Fibroblast of upper back skin (primary cell): Measurements from ENCODE around the gene TRIM5.
A peak's percentile ranks its signal among the peaks of the same experiment; 100 is the strongest.
"Not testable (repeated sequence)": the region's sequence is repeated elsewhere in the genome, so short reads cannot be mapped to it uniquely, and the experiment has no call there.

Experiments used
- DNase-seq: peaks from one replicate; pipeline ENCODE4 v3.0.0-alpha.2; 2013

Gene TRIM5

DNA sequence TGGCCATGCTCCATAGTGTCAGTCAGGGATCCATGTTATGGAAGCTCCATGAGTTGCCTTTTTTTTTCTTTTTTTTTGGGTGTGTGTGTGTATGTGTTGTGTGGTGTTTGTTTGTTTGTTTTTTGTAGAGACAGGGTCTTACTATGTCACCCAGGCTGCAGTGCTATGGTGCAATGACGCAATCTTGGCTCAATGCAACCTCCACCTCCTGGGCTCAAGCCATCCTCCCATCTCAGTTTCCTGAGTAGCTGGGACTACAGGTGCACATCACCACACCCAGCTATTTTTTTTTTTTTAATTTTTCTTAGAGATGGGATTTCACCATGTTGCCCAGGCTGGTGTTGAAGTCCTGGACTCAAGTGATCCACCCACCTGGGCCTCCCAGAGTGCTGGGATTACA is 3.6 kb upstream of the TRIM5 start:
- no peak for DNase-seq

DNA sequence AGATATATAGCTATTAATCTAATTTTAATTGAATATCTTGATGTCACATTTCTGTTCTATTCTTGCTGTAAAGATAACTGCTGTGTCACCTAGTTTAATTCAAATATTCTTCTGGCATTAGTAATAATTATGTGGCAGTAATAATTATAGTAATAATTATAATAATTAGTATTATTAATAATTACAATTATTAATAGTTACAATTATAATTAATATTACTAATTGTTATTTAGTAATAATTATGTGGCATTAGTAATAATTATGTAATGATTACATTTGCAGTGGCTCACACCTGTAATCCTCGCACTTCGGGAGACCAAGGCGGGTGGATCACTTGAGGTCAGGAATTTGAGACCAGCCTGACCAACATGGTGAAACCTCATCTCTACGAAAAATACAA is 1.6 kb upstream of the TRIM5 start:
- no peak for DNase-seq

DNA sequence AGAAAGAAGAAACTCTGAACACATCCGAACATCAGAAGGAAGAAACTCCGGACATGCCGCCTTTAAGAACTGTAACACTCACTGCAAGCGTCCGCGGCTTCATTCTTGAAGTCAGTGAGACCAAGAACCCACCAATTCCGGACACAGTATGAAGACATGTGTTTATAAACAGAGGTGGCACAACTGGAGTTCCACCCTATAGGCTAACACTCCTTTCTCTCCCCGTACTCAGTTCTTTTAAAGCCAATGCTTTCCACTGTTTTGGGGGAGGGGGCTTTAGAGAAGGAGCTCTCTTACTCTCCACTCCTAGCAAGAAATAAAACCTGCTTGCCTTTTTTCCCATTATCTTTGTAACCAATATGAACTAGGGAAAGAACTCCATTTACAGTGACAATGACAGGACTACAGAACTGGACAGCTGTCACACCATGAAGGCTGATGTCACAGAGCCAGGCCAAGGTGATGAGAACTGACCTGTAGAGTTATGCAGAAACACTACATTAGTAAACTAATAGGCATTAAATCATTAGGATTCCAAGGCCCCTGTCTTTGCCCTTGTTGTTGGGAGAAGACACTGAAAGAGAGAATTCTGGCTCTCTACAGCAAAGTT is 733 bp downstream of the TRIM5 start:
- peak; percentile 1 for DNase-seq

DNA sequence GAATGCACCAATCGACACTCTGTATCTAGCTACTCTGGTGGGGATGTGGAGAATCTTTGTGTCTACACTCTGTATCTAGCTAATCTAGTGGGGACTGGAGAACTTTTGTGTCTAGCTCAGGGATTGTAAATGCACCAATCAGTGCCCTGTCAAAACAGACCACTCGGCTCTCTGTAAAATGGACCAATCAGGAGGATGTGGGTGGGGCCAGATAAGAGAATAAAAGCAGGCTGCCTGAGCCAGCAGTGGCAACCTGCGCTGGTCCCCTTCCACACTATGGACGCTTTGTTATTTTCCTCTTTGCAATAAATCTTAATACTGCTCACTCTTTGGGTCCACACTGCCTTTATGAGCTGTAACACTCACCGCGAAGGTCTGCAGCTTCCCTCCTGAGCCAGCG is 1.3 kb downstream of the TRIM5 start:
- DNase-seq: not testable (repeated sequence)

DNA sequence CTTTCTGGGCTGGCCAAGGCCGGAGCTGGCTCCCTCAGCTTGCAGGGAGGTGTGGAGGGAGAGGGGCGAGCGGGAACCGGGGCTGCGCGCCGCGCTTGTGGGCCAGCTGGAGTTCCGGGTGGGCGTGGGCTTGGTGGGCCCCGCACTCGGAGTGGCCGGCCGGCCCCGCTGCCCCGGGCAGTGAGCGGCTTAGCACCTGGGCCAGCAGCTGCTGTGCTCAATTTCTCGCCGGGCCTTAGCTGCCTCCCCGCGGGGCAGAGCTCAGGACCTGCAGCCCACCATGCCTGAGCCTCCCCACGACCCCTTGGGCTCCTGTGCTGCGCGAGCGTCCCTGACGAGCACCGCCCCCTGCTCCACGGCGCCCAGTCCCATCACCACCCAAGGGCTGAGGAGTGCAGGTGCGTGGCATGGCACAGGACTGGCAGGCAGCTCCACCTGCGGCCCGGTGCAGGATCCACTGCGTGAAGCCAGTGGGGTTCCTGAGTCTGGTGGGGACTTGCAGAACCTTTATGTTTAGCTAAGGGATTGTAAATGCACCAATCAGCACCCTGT is 1.9 kb downstream of the TRIM5 start:
- DNase-seq: not testable (repeated sequence)

DNA sequence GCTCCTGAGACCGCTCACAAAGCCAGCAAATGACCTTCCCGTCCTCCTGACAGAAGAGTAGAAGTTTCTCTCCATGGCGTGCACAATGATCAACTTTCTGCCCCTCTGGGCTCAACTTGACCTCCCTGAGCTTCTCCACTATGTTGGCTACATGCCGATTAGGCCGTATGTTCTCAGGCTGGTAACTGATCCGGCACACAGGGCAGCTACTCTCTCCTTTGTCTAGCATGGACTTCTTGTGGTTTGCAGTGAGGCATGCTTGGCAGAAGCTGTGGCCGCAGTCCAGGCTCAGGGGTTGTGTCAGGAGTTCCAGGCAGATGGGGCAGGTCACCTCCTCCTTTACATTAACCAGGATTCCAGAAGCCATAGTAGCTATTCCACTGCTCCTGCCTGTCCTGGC is 5.1 kb downstream of the TRIM5 start:
- DNase-seq: no peak

DNA sequence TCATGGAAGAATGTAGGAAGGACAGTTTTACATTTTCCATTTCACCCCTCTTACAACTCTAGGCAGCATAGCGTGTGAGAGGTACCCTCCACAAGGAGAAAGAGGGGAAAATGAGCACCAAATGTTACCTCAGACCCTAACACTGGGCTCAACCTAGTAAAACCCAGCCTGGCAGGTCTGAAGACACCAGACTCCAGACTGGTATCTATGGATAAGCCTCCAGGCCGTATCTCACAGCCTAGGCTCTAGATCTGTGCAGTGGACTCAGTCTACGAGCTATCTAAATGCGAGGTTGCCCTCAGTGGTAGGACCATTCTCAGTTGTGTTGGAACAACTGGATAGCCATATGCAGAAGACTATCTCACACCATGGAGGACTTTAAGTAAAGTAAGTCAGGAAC is 10.5 kb downstream of the TRIM5 start:
- DNase-seq: no peak

DNA sequence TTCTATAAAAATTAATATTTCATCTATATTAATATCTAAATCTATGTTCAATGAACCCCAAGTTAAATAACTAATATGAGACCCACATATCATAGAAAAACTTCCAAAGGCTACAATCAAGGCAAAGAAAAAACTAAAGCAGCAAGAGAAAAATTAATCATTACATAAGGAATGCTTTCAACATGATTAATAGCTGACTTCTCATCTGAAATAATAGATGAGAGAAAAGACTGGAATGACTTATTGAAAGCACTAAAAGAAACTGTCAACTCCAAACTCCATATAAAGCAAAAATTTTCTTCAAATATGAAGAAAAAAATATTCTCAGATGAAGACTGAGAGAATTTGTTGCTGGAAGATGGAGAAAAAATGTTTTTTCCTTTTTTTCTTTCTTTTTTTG is 13.0 kb downstream of the TRIM5 start:
- DNase-seq: peak; percentile 2

DNA sequence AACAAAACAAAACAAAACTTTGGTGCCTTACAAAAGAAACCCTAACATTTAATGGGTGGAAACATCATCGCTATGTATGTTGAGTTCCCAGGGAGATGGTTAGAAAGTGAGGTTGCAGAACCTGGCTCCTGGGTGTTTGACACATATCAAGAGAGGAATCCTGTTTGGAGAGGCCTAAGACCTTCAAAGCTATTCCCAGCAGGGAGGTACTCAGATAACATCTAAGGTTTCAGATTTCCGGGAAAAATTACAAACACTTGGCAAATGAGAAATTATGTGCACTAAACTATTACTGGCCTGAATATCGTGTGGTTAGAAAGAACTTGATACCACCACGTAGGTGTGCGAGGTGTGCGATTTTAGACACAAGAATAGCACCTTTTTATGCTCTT is 18.5 kb downstream of the TRIM5 start:
- peak; percentile 12 for DNase-seq

DNA sequence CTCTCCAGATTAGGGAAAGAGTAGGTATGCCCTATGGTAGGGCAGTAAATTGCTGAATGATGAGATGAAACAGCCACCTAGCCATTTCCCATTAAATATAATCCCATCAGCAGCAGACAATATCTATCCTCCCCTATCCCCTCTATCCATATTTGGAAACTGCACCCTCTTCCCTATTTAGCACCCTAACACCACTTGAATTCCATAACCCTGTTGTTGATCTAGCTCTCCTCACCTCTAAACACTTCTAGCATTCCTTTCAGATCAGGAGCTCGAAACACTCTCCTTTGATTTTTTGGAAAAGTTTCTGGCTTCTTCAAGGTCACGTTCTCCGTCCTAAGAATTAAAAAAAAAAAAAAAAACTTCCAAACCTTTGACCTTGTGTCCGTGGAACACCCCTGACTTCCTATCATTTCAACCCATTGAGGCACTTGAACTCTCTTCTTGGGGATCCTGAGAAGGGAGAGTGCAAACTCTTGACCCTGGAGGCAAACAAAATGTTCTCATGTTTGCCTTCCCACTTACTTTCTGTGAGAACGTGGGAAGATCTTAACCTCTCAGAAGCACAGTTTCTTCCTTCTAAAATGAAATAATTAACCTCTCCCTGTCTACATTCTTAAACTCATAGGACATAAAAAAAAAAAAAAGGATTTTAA is 19.0 kb downstream of the TRIM5 start:
- DNase-seq: no peak

DNA sequence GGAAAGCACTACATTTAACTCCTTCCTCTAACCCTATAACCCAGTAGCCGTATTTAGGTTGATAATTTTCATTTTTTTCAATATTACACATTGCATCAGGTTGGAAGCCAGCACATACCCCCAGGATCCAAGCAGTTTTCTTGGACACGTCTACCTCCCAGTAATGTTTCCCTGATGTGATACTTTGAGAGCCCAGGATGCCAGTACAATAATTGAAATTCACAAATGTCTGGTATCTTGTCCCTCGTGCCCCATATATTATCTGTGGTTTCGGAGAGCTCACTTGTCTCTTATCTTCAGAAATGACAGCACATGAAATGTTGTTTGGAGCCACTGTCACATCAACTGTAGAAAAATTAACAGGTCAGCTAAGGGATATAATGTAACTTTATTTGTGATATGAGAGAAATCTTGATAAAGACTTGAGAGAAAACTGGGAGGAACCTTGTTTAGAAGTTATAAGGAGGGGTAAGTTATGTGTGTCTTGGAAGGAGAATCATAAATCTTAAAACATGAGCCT is 19.8 kb downstream of the TRIM5 start:
- no peak for DNase-seq

DNA sequence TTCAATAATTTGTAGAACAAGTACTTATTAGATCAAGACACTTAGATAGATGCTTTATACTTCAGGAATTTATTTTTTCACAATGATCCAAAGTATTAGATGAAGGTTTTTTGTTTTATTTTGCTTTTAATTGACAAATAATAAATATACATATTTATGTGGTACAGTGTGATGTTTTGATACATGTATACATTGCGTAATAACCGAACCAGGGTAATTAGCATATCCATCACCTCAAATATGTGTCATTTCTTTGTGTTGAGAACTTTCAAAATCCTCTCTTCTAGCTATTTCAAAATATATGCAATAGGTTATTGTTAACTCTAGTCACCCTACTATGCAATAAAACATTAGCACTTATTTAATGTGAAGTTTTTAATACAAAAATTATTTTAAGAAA is 21.4 kb downstream of the TRIM5 start:
- no peak for DNase-seq

DNA sequence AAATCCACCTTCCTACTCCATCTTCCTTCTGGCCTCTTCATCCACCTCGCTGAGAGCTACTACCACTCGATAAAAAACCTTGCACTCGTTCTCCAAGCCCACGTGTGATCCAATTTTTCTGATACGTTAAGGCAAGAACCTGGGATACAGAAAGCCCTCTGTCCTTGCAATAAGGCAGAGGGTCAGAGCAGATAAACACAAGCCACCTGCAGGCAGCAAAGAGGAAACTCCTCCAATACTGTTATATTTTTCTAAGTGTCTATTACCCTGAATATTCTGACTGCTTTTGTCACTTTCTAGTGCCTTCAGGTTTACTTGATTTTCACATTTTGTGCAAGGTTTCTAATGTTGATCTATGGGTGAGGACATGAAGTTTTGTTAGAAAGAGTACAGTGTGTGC is 26.6 kb downstream of the TRIM5 start:
- no peak for DNase-seq

DNA sequence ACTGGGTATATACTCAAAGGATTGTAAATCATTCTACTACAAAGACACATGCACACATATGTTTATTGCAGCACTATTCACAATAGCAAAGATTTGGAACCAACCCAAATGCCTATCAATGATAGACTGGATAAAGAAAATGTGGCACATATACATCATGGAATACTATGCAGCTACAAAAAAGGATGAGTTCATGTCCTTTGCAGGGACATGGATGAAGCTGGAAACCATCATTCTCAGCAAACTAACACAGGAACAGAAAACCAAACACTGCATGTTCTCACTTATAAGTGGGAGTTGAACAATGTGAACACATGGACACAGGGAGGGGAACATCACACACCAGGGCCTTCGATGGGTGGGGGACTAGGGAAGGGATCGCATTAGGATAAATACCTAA is 27.9 kb downstream of the TRIM5 start:
- not testable (repeated sequence) for DNase-seq

DNA sequence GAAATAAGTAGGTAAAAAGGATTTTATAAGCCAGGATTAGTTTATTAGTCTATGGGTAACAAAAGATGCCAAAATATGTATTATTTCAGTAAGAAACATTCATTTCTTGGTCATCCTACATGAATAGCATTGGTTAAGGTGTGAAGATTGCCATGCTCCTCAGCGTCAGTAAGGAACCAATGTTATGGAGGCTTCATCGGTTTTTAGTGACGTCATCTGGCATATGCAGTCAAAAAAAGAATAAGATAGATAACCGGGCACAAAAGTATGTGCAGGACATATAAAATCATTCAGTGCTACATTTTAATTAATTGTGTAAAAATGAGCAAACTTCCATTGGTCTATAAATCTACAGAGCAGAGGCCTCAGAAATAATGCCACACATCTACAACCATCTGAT is 29.4 kb downstream of the TRIM5 start:
- DNase-seq: no peak

DNA sequence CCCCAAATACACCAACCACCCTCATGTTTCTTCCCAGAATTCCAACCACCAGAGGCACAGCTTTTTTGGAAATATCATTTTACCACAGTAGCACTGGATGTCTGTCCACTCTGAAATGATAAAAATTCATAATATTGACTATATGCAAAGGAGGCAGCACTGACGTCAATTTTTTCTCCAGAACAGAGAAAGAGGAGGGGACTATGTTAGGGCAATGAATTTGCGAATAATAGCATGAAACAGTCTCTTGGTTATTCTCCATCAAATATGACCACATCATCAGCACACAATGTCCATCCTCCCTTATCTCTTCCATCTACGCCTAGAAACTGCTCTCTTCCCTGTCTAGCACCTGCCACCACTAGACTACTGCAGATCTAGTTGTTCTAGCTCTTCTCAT is 38.7 kb downstream of the TRIM5 start:
- no peak for DNase-seq

DNA sequence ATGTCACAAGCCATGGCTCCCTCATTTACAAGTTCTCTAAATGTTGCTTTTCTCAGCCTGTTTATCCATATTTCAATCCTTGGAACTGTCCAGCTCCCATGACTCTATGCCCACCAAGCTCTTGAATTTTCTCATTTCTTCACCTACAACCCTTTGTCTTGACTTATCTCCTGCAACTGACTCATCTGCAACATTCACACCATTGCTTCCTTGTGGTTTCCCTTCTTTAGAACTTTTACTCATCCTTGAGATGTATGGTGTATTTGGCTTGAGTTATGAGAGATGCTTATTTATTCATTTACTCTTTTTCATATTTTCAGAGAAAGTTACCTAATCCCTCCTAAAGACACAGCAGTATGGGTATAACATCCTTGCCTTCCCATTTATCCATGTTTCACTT is 41.3 kb downstream of the TRIM5 start:
- DNase-seq: no peak

DNA sequence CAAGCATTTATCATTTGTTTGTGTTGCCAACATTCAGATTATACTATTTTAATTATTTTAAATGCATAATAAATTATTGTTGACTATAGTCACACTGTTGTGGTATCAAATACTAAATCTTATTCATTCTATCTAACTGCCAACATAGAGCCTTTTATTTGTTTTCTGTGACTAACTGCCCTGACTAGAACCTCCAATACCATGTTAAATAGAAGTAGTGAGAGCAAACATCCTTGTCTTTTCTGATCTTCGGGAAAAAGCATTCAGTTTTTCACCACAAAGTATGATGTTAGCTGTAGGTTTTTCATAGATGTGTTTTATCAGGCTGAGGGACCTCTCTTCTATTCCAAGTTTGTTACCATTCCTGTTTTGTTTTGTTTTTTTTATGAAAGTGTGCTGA is 44.9 kb downstream of the TRIM5 start:
- no peak for DNase-seq

DNA sequence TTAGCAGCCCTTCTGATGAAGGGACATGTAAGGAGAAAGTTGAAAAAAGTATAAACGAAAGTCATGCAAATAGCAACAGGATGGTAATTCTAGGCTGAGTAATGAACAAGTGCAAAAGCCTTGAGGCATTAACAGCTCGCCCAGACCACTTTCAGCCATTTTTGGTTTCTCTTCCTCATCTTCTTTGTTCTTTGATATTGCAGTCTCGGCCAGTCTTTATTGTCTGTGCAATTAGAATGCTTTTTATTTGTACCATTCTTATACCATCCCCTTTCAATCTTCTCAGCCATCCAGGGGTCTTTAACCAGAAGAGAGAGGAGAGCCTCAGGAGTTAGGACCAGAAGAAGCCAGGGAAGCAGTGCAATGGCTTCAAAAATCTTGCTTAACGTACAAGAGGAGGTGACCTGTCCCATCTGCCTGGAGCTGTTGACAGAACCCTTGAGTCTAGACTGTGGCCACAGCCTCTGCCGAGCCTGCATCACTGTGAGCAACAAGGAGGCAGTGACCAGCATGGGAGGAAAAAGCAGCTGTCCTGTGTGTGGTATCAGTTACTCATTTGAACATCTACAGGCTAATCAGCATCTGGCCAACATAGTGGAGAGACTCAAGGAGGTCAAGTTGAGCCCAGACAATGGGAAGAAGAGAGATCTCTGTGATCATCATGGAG is 52.8 kb downstream of the TRIM5 start:
- DNase-seq: no peak

DNA sequence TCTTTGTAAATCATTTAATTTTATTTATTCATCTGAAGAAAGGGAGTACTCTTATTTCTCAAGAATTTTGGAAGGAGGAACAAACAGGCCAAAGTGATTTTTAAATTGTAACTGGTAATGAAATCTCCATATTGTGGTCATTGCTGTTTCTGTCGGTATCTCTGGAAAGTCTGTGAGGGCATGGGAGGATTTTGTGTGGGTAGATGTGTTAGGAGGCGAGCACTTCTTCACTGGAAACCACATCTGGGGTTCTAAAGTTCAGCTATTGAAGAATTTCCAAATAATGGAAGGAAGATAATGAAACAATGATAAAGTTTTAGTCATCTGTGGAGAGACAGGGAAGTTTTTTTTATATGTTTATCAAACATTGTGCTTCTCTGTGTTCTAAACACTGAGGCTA is 53.5 kb downstream of the TRIM5 start:
- DNase-seq: no peak

DNA sequence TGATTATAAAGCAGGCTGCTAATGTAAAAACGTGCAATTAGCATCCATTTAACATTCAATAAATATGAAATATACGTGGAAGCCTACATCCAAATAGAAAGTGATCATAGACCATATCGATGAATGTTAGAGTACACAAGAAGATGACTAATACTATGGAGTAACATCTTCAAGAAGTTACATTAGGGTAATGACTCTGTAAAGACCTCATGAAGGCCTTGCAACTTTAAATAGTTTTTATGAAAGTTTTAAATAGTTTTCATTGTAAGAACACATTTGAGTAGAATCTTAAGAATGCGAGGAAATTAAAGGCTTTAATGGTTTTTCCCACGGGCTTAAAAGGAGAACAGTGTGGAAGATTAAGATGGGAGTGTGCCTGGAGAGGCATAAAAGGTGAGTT is 58.7 kb downstream of the TRIM5 start:
- peak; percentile 50 for DNase-seq

DNA sequence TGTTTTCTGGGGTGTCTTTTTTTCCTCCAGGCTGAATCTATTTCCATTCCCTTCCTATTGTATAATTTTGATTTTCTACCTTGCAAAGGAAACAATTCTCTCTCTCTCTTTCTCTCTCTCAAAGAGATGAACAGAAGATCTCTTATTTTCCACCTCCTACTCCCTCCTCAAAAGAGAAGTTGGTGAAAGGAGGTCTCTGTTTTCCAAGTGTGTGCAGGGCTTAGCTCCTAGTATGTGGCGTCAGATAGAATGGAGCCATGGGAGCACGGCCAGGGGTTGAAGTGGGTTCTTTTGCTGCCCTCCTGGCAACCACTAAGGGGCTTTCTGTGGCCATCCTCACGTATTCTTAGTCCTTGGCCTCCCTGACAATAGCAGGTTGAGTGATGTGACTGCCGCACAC is 59.6 kb downstream of the TRIM5 start:
- no peak for DNase-seq

DNA sequence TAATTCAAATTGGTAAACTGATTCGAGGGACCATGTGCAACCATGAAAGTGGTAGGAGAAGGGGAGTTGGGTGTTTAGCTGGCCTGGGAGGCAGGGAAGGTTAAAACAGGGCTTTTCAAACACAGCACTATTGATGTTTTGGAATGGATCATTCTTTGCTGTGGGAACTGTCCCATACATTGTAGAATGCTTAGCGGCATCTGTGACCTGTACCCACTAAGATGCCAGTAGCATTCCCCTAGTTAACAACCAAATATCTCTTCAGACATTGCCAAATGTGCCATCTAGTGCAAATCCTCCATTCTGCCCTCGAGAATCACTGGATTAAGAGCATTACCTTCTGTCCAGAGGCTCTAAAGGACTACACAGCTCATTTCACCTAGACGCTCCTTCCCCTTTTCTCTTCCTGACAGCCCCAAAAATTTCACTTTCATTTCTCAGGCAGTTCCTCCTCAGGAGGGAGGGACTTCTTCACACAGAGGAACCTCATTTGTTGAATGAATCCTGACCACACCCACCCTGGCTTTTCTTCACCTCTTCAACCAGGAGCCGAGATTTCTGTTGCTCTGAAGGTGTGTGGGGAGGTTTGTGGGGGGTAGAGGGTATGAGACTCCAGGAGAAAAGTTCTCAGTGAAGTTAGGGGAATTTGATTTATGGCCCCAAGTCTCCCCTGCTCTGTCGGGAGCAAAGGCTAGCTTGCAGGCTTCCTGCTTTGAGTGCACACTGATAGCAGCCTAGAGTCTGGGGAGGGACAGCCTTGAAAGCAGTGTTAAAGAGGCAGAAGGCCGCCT is 60.2 kb downstream of the TRIM5 start, which contains the start of gene TRIM34:
TRIM34 (plus strand) TSS at position 513 of the 791 bp plus-strand sequence. CDS start 7,331 bp downstream, outside the sequence.
- peak; percentile 62 for DNase-seq
